Stimulated activated effector memory CD8-positive, alpha-beta T cell treated with anti-CD3 and anti-CD28 coated beads, Interleukin-12 subunit alpha, Interleukin-12 subunit beta, amount 100 ng/mL, for 72 hours (primary cell): ENCODE data around the gene ANKS1B.

Experiments used
- ATAC-seq: fragments of 150-1000 bp; cut with Tn5 transposase; 2 replicates; pipeline ENCODE4 v1.10.0; 2021
- DNase-seq, 2 donors: peaks; one replicate each; pipeline ENCODE4 v3.0.0; 2021 to 2022; ENCODE audit warnings: low spot score in 2 of 2
- H3K27ac Mint-ChIP-seq: one replicate; pipeline ENCODE4 v1.8.0; 2022; ENCODE audit warnings: mild to moderate bottlenecking, mixed read lengths
- H3K36me3 Mint-ChIP-seq: one replicate; pipeline ENCODE4 v1.8.0; 2022; ENCODE audit warnings: mild to moderate bottlenecking, mixed read lengths
- H3K4me1 Mint-ChIP-seq: one replicate; pipeline ENCODE4 v1.8.0; 2022; ENCODE audit warnings: mixed read lengths
- H3K4me3 Mint-ChIP-seq: one replicate; pipeline ENCODE4 v1.8.0; 2022; ENCODE audit warnings: mild to moderate bottlenecking, mixed read lengths
- H3K9me3 Mint-ChIP-seq: one replicate; pipeline ENCODE4 v1.8.0; 2022; ENCODE audit warnings: mixed read lengths

The ANKS1B gene

GRCh38 chr12:99170037-99170436 lies 814.7 kb downstream of the ANKS1B start:
- H3K4me1 Mint-ChIP-seq: no peaks in the 10 kb centered on the region
- H3K4me3 Mint-ChIP-seq: no peak overlapping the region
- no peak for ATAC-seq
- DNase-seq: no peak
- no peaks in the 10 kb centered on the region for H3K36me3 Mint-ChIP-seq
- H3K27ac Mint-ChIP-seq: no peak overlapping the region
- peaks cover 8% of the 10 kb centered on the region for H3K9me3 Mint-ChIP-seq

- no peak overlapping the region for H3K4me3 Mint-ChIP-seq
- H3K4me1 Mint-ChIP-seq: no peaks in the 10 kb centered on the region
- no peaks in the 10 kb centered on the region for H3K36me3 Mint-ChIP-seq
- ATAC-seq: no peak
- no peak overlapping the region for H3K27ac Mint-ChIP-seq
- peaks cover 3% of the 10 kb centered on the region for H3K9me3 Mint-ChIP-seq
- no peak for DNase-seq
Observed at GRCh38 chr12:99157946-99158345, 826.8 kb downstream of the ANKS1B start.

GRCh38 chr12:99154983-99155336 lies 829.8 kb downstream of the ANKS1B start:
- Mint-ChIP-seq H3K4me1 (no peaks in the 10 kb centered on the region), H3K9me3 (peaks cover 5% of the 10 kb centered on the region), H3K4me3 (no peak overlapping the region), H3K36me3 (no peaks in the 10 kb centered on the region), H3K27ac (no peak overlapping the region)
- DNase-seq (no peak), ATAC-seq (no peak)

GRCh38 chr12:99154216-99154982 lies 830.3 kb downstream of the ANKS1B start:
- no peak overlapping the region for H3K27ac Mint-ChIP-seq
- H3K36me3 Mint-ChIP-seq: no peaks in the 10 kb centered on the region
- ATAC-seq (no peak), DNase-seq (no peak)
- H3K9me3 Mint-ChIP-seq: peaks cover 5% of the 10 kb centered on the region
- H3K4me3 Mint-ChIP-seq: no peak overlapping the region
- no peaks in the 10 kb centered on the region for H3K4me1 Mint-ChIP-seq

- Mint-ChIP-seq H3K4me1 (no peaks in the 10 kb centered on the region), H3K36me3 (no peaks in the 10 kb centered on the region), H3K9me3 (peaks cover 5% of the 10 kb centered on the region), H3K27ac (no peak overlapping the region), H3K4me3 (no peak overlapping the region)
- ATAC-seq (no peak), DNase-seq (no peak)
Observed at GRCh38 chr12:99153293-99153692, 831.4 kb downstream of the ANKS1B start.

GRCh38 chr12:99152337-99152736 lies 832.4 kb downstream of the ANKS1B start:
- DNase-seq: no peak
- H3K4me1 Mint-ChIP-seq: no peaks in the 10 kb centered on the region
- H3K36me3 Mint-ChIP-seq: no peaks in the 10 kb centered on the region
- no peak for ATAC-seq
- no peak overlapping the region for H3K4me3 Mint-ChIP-seq
- H3K27ac Mint-ChIP-seq: no peak overlapping the region
- H3K9me3 Mint-ChIP-seq: peaks cover 5% of the 10 kb centered on the region

- H3K9me3 Mint-ChIP-seq: peaks cover 5% of the 10 kb centered on the region
- H3K36me3 Mint-ChIP-seq: no peaks in the 10 kb centered on the region
- ATAC-seq (no peak), DNase-seq (no peak)
- H3K27ac Mint-ChIP-seq: no peak overlapping the region
- no peak overlapping the region for H3K4me3 Mint-ChIP-seq
- H3K4me1 Mint-ChIP-seq: no peaks in the 10 kb centered on the region
Observed at GRCh38 chr12:99151744-99152143, 833.0 kb downstream of the ANKS1B start.

- Mint-ChIP-seq H3K4me1 (no peaks in the 10 kb centered on the region), H3K9me3 (peaks cover 11% of the 10 kb centered on the region), H3K4me3 (no peak overlapping the region), H3K36me3 (no peaks in the 10 kb centered on the region), H3K27ac (no peak overlapping the region)
- DNase-seq (no peak), ATAC-seq (no peak)
Observed at GRCh38 chr12:99147130-99147529, 837.6 kb downstream of the ANKS1B start.

GRCh38 chr12:99146730-99147129 lies 838.0 kb downstream of the ANKS1B start:
- peaks cover 14% of the 10 kb centered on the region for H3K9me3 Mint-ChIP-seq
- DNase-seq: no peak
- no peaks in the 10 kb centered on the region for H3K36me3 Mint-ChIP-seq
- H3K27ac Mint-ChIP-seq: no peak overlapping the region
- no peak overlapping the region for H3K4me3 Mint-ChIP-seq
- no peaks in the 10 kb centered on the region for H3K4me1 Mint-ChIP-seq
- no peak for ATAC-seq

GRCh38 chr12:99146185-99146584 lies 838.6 kb downstream of the ANKS1B start:
- ATAC-seq: no peak
- H3K36me3 Mint-ChIP-seq: no peaks in the 10 kb centered on the region
- no peak overlapping the region for H3K4me3 Mint-ChIP-seq
- no peak overlapping the region for H3K27ac Mint-ChIP-seq
- peaks cover 14% of the 10 kb centered on the region for H3K9me3 Mint-ChIP-seq
- DNase-seq: no peak
- H3K4me1 Mint-ChIP-seq: no peaks in the 10 kb centered on the region

- no peak for ATAC-seq
- H3K4me3 Mint-ChIP-seq: no peak overlapping the region
- DNase-seq: no peak
- no peaks in the 10 kb centered on the region for H3K36me3 Mint-ChIP-seq
- H3K9me3 Mint-ChIP-seq: peaks cover 24% of the 10 kb centered on the region
- no peaks in the 10 kb centered on the region for H3K4me1 Mint-ChIP-seq
- H3K27ac Mint-ChIP-seq: no peak overlapping the region
Observed at GRCh38 chr12:99142651-99143050, 842.1 kb downstream of the ANKS1B start.

GRCh38 chr12:99140017-99140720 lies 844.6 kb downstream of the ANKS1B start:
- Mint-ChIP-seq H3K9me3 (peaks cover 25% of the 10 kb centered on the region), H3K36me3 (no peaks in the 10 kb centered on the region), H3K4me3 (no peak overlapping the region), H3K4me1 (no peaks in the 10 kb centered on the region), H3K27ac (no peak overlapping the region)
- ATAC-seq: no peak
- no peak for DNase-seq

- no peak for ATAC-seq
- Mint-ChIP-seq H3K4me1 (no peaks in the 10 kb centered on the region), H3K27ac (no peak overlapping the region), H3K9me3 (peaks cover 17% of the 10 kb centered on the region), H3K36me3 (no peaks in the 10 kb centered on the region), H3K4me3 (no peak overlapping the region)
- DNase-seq: no peak
Observed at GRCh38 chr12:99138393-99138792, 846.3 kb downstream of the ANKS1B start.

- DNase-seq (no peak), ATAC-seq (no peak)
- Mint-ChIP-seq H3K36me3 (no peaks in the 10 kb centered on the region), H3K4me3 (no peak overlapping the region), H3K27ac (no peak overlapping the region), H3K4me1 (no peaks in the 10 kb centered on the region), H3K9me3 (peaks cover 17% of the 10 kb centered on the region)
Observed at GRCh38 chr12:99137124-99137855, 847.4 kb downstream of the ANKS1B start.

- H3K4me1 Mint-ChIP-seq: no peaks in the 10 kb centered on the region
- H3K4me3 Mint-ChIP-seq: no peak overlapping the region
- no peaks in the 10 kb centered on the region for H3K36me3 Mint-ChIP-seq
- DNase-seq (no peak), ATAC-seq (no peak)
- no peak overlapping the region for H3K27ac Mint-ChIP-seq
- peaks cover 15% of the 10 kb centered on the region for H3K9me3 Mint-ChIP-seq
Observed at GRCh38 chr12:99136516-99136915, 848.2 kb downstream of the ANKS1B start.

- Mint-ChIP-seq H3K36me3 (no peaks in the 10 kb centered on the region), H3K27ac (no peak overlapping the region), H3K9me3 (peaks cover 9% of the 10 kb centered on the region), H3K4me3 (no peak overlapping the region), H3K4me1 (no peaks in the 10 kb centered on the region)
- DNase-seq (no peak), ATAC-seq (no peak)
Observed at GRCh38 chr12:99135376-99135775, 849.4 kb downstream of the ANKS1B start.
